ENCODE measurements around the gene SLC7A1. TPM values are rescaled to one million over a fixed set of nuclear protein-coding genes. Genes with fewer than 3 reads are reported as not detected.

The SLC7A1 gene
- total RNA-seq, 4 donors from 2014 or later: 26.8 to 44.2 (median 37.5) TPM

GRCh38 chr13:29499506-29500165 is 95.9 kb downstream of the SLC7A1 start:
- Histone ChIP-seq H3K36me3 (no peaks in the 10 kb centered on the region), H3K9me3 (no peaks in the 10 kb centered on the region), H3K27ac (no peak overlapping the region), H3K4me1 (peaks cover 0 to 8% (median 0%) of the 10 kb centered on the region in 4 donors), H3K4me3 (no peak overlapping the region), H3K27me3 (no peaks in the 10 kb centered on the region)
- TF ChIP-seq CTCF (IDR thresholded peaks at IDR 0.05) (no peak), POLR2A (IDR thresholded peaks at IDR 0.05) (no peak)
- DNase-seq: no peak

GRCh38 chr13:29498426-29499040 is 97.0 kb downstream of the SLC7A1 start:
- no peaks in the 10 kb centered on the region for H3K36me3 ChIP-seq
- H3K9me3 ChIP-seq: no peaks in the 10 kb centered on the region
- no peak for DNase-seq
- no peak overlapping the region for H3K4me3 ChIP-seq
- H3K4me1 ChIP-seq: peaks cover 0 to 8% (median 0%) of the 10 kb centered on the region in 4 donors
- no peak overlapping the region for H3K27ac ChIP-seq
- TF ChIP-seq POLR2A (IDR thresholded peaks at IDR 0.05): no peak
- TF ChIP-seq CTCF (IDR thresholded peaks at IDR 0.05): no peak
- H3K27me3 ChIP-seq: no peaks in the 10 kb centered on the region

- H3K36me3 ChIP-seq: no peaks in the 10 kb centered on the region
- TF ChIP-seq CTCF (IDR thresholded peaks at IDR 0.05) (no peak), POLR2A (IDR thresholded peaks at IDR 0.05) (no peak)
- H3K4me1 ChIP-seq: peaks cover 0 to 8% (median 0%) of the 10 kb centered on the region in 4 donors
- H3K9me3 ChIP-seq: no peaks in the 10 kb centered on the region
- H3K27ac ChIP-seq: peak overlapping the region in 2 of 4 donors; percentile 2 to 35
- no peaks in the 10 kb centered on the region for H3K27me3 ChIP-seq
- DNase-seq: no peak
- H3K4me3 ChIP-seq: no peak overlapping the region
Measured at GRCh38 chr13:29497137-29497654, 98.3 kb downstream of the SLC7A1 start.

- TF ChIP-seq POLR2A (IDR thresholded peaks at IDR 0.05): no peak
- no peak for TF ChIP-seq CTCF (IDR thresholded peaks at IDR 0.05)
- Histone ChIP-seq H3K4me3 (peak overlapping the region in 1 of 4 donors; percentile 15), H3K27ac (peak overlapping the region in 1 of 4 donors; percentile 59), H3K9me3 (no peaks in the 10 kb centered on the region), H3K4me1 (peaks cover 0 to 8% (median 0%) of the 10 kb centered on the region in 4 donors), H3K36me3 (no peaks in the 10 kb centered on the region), H3K27me3 (no peaks in the 10 kb centered on the region)
- DNase-seq: peak in 2 of 3 donors; percentile 59 to 62
Measured at GRCh38 chr13:29496241-29496712, 99.2 kb downstream of the SLC7A1 start.

GRCh38 chr13:29494520-29494919 is 101.0 kb downstream of the SLC7A1 start:
- no peaks in the 10 kb centered on the region for H3K36me3 ChIP-seq
- H3K27me3 ChIP-seq: no peaks in the 10 kb centered on the region
- TF ChIP-seq CTCF (IDR thresholded peaks at IDR 0.05) (no peak), POLR2A (IDR thresholded peaks at IDR 0.05) (no peak)
- peaks cover 0 to 8% (median 0%) of the 10 kb centered on the region in 4 donors for H3K4me1 ChIP-seq
- H3K27ac ChIP-seq: peak overlapping the region in 1 of 4 donors; percentile 17
- DNase-seq: peak in 2 of 3 donors; percentile 18 to 57
- H3K9me3 ChIP-seq: no peaks in the 10 kb centered on the region
- H3K4me3 ChIP-seq: no peak overlapping the region
